ENCODE results near the gene NT5M.

The NT5M gene

GRCh38 chr17:17364338-17364667 lies 61.1 kb downstream of the NT5M start:
- no peaks in the 10 kb centered on the region for H3K27me3 ChIP-seq (ENCODE audit: insufficient read depth, low read length)
- H2BK5ac ChIP-seq (ENCODE audit: low read depth, low read length, poor library complexity), result no peak overlapping the region
- no peak overlapping the region for H2AFZ ChIP-seq (ENCODE audit: insufficient read depth, low read length, poor library complexity)
- H3K23ac ChIP-seq (ENCODE audit: low read length), result no peak overlapping the region
- no peak overlapping the region for H3K14ac ChIP-seq (ENCODE audit: low read length)
- no peak overlapping the region for H3K9ac ChIP-seq (ENCODE audit: low read length)
- H3K79me1 ChIP-seq (ENCODE audit: low read length), result no peaks in the 10 kb centered on the region
- H3K18ac ChIP-seq (ENCODE audit: low read length), result no peak overlapping the region
- H3K4me2 ChIP-seq (ENCODE audit: low read length), result no peak overlapping the region
- peaks cover 4% of the 10 kb centered on the region for H3K9me3 ChIP-seq (ENCODE audit: insufficient read depth, low read depth, low read length)
- no peak overlapping the region for H3K4ac ChIP-seq (ENCODE audit: low read depth, low read length)
- no peak overlapping the region for H4K12ac ChIP-seq (ENCODE audit: low read depth, low read length)
- H3K79me2 ChIP-seq (ENCODE audit: control insufficient read depth, insufficient read depth, low read length, poor library complexity), result no peaks in the 10 kb centered on the region
- H4K8ac ChIP-seq (ENCODE audit: low read depth, low read length), result no peak overlapping the region
- H3K4me3 ChIP-seq (ENCODE audit: low read depth, low read length), result no peak overlapping the region
- H3K27ac ChIP-seq (ENCODE audit: low read depth, low read length), result no peak overlapping the region
- no peak overlapping the region for H2BK12ac ChIP-seq (ENCODE audit: low read length)
- DNase-seq, result no peak
- H2AK5ac ChIP-seq (ENCODE audit: low read length), result no peak overlapping the region
- H2BK120ac ChIP-seq (ENCODE audit: insufficient read depth, low read length, poor library complexity), result no peak overlapping the region
- H3K4me1 ChIP-seq (ENCODE audit: control insufficient read depth in 1 of 2, insufficient read depth in 2 of 2, low read length in 2 of 2), result no peaks in the 10 kb centered on the region
- no peaks in the 10 kb centered on the region for H3K36me3 ChIP-seq (ENCODE audit: control insufficient read depth in 1 of 2, insufficient read depth in 2 of 2, low read length in 2 of 2)
- no CpG with 5 or more reads among the region's 11 CpGs for WGBS (ENCODE audit: extremely low coverage, insufficient coverage, insufficient read length)
- no peak overlapping the region for H4K91ac ChIP-seq (ENCODE audit: low read depth, low read length)

GRCh38 chr17:17365476-17366110 lies 62.4 kb downstream of the NT5M start:
- H3K18ac ChIP-seq (ENCODE audit: low read length), result no peak overlapping the region
- no peak overlapping the region for H3K23ac ChIP-seq (ENCODE audit: low read length)
- H3K9me3 ChIP-seq (ENCODE audit: insufficient read depth, low read depth, low read length), result peaks cover 3% of the 10 kb centered on the region
- H2BK5ac ChIP-seq (ENCODE audit: low read depth, low read length, poor library complexity), result no peak overlapping the region
- no peak overlapping the region for H3K27ac ChIP-seq (ENCODE audit: low read depth, low read length)
- no peaks in the 10 kb centered on the region for H3K36me3 ChIP-seq (ENCODE audit: control insufficient read depth in 1 of 2, insufficient read depth in 2 of 2, low read length in 2 of 2)
- H4K91ac ChIP-seq (ENCODE audit: low read depth, low read length), result no peak overlapping the region
- no peak overlapping the region for H4K8ac ChIP-seq (ENCODE audit: low read depth, low read length)
- H2AK5ac ChIP-seq (ENCODE audit: low read length), result no peak overlapping the region
- no peak overlapping the region for H2BK12ac ChIP-seq (ENCODE audit: low read length)
- H4K12ac ChIP-seq (ENCODE audit: low read depth, low read length), result no peak overlapping the region
- no CpG with 5 or more reads among the region's 12 CpGs for WGBS (ENCODE audit: extremely low coverage, insufficient coverage, insufficient read length)
- H3K79me2 ChIP-seq (ENCODE audit: control insufficient read depth, insufficient read depth, low read length, poor library complexity), result no peaks in the 10 kb centered on the region
- H3K4me3 ChIP-seq (ENCODE audit: low read depth, low read length), result no peak overlapping the region
- H3K4ac ChIP-seq (ENCODE audit: low read depth, low read length), result no peak overlapping the region
- H3K27me3 ChIP-seq (ENCODE audit: insufficient read depth, low read length), result no peaks in the 10 kb centered on the region
- H3K14ac ChIP-seq (ENCODE audit: low read length), result no peak overlapping the region
- no peak overlapping the region for H3K4me2 ChIP-seq (ENCODE audit: low read length)
- H3K9ac ChIP-seq (ENCODE audit: low read length), result no peak overlapping the region
- no peak overlapping the region for H2BK120ac ChIP-seq (ENCODE audit: insufficient read depth, low read length, poor library complexity)
- H3K79me1 ChIP-seq (ENCODE audit: low read length), result no peaks in the 10 kb centered on the region
- H3K4me1 ChIP-seq (ENCODE audit: control insufficient read depth in 1 of 2, insufficient read depth in 2 of 2, low read length in 2 of 2), result no peaks in the 10 kb centered on the region
- H2AFZ ChIP-seq (ENCODE audit: insufficient read depth, low read length, poor library complexity), result no peak overlapping the region
- DNase-seq, result no peak

- no peak overlapping the region for H3K14ac ChIP-seq (ENCODE audit: low read length)
- no peak overlapping the region for H3K18ac ChIP-seq (ENCODE audit: low read length)
- no peaks in the 10 kb centered on the region for H3K79me1 ChIP-seq (ENCODE audit: low read length)
- H3K4me3 ChIP-seq (ENCODE audit: low read depth, low read length), result no peak overlapping the region
- no peaks in the 10 kb centered on the region for H3K27me3 ChIP-seq (ENCODE audit: insufficient read depth, low read length)
- WGBS (ENCODE audit: extremely low coverage, insufficient coverage, insufficient read length), result no CpG with 5 or more reads among the region's 1 CpG
- H4K91ac ChIP-seq (ENCODE audit: low read depth, low read length), result no peak overlapping the region
- no peak overlapping the region for H2AFZ ChIP-seq (ENCODE audit: insufficient read depth, low read length, poor library complexity)
- H2BK5ac ChIP-seq (ENCODE audit: low read depth, low read length, poor library complexity), result no peak overlapping the region
- H3K4me2 ChIP-seq (ENCODE audit: low read length), result no peak overlapping the region
- H3K4me1 ChIP-seq (ENCODE audit: control insufficient read depth in 1 of 2, insufficient read depth in 2 of 2, low read length in 2 of 2), result no peaks in the 10 kb centered on the region
- no peak overlapping the region for H2BK120ac ChIP-seq (ENCODE audit: insufficient read depth, low read length, poor library complexity)
- H3K36me3 ChIP-seq (ENCODE audit: control insufficient read depth in 1 of 2, insufficient read depth in 2 of 2, low read length in 2 of 2), result no peaks in the 10 kb centered on the region
- H4K12ac ChIP-seq (ENCODE audit: low read depth, low read length), result no peak overlapping the region
- no peak for DNase-seq
- peaks cover 3% of the 10 kb centered on the region for H3K9me3 ChIP-seq (ENCODE audit: insufficient read depth, low read depth, low read length)
- no peak overlapping the region for H2AK5ac ChIP-seq (ENCODE audit: low read length)
- no peak overlapping the region for H4K8ac ChIP-seq (ENCODE audit: low read depth, low read length)
- H3K79me2 ChIP-seq (ENCODE audit: control insufficient read depth, insufficient read depth, low read length, poor library complexity), result no peaks in the 10 kb centered on the region
- H2BK12ac ChIP-seq (ENCODE audit: low read length), result no peak overlapping the region
- H3K23ac ChIP-seq (ENCODE audit: low read length), result no peak overlapping the region
- no peak overlapping the region for H3K4ac ChIP-seq (ENCODE audit: low read depth, low read length)
- H3K27ac ChIP-seq (ENCODE audit: low read depth, low read length), result no peak overlapping the region
- H3K9ac ChIP-seq (ENCODE audit: low read length), result no peak overlapping the region
These were observed 63.1 kb downstream of the NT5M start for GRCh38 chr17:17366235-17366634.

GRCh38 chr17:17366941-17367875 lies 64.0 kb downstream of the NT5M start:
- WGBS (ENCODE audit: extremely low coverage, insufficient coverage, insufficient read length), result no CpG with 5 or more reads among the region's 23 CpGs
- DNase-seq, result no peak
- Histone ChIP-seq H2BK12ac (ENCODE audit: low read length) (no peak overlapping the region), H3K36me3 (ENCODE audit: control insufficient read depth in 1 of 2, insufficient read depth in 2 of 2, low read length in 2 of 2) (no peaks in the 10 kb centered on the region), H3K4me3 (ENCODE audit: low read depth, low read length) (no peak overlapping the region), H3K27ac (ENCODE audit: low read depth, low read length) (no peak overlapping the region), H3K79me1 (ENCODE audit: low read length) (no peaks in the 10 kb centered on the region), H4K12ac (ENCODE audit: low read depth, low read length) (no peak overlapping the region), H3K9me3 (ENCODE audit: insufficient read depth, low read depth, low read length) (peaks cover 3% of the 10 kb centered on the region), H4K8ac (ENCODE audit: low read depth, low read length) (no peak overlapping the region), H3K23ac (ENCODE audit: low read length) (no peak overlapping the region), H3K4me2 (ENCODE audit: low read length) (no peak overlapping the region), H4K91ac (ENCODE audit: low read depth, low read length) (no peak overlapping the region), H3K79me2 (ENCODE audit: control insufficient read depth, insufficient read depth, low read length, poor library complexity) (no peaks in the 10 kb centered on the region), H3K4me1 (ENCODE audit: control insufficient read depth in 1 of 2, insufficient read depth in 2 of 2, low read length in 2 of 2) (no peaks in the 10 kb centered on the region), H2BK5ac (ENCODE audit: low read depth, low read length, poor library complexity) (no peak overlapping the region), H2AFZ (ENCODE audit: insufficient read depth, low read length, poor library complexity) (no peak overlapping the region), H3K27me3 (ENCODE audit: insufficient read depth, low read length) (no peaks in the 10 kb centered on the region), H3K14ac (ENCODE audit: low read length) (no peak overlapping the region), H3K4ac (ENCODE audit: low read depth, low read length) (no peak overlapping the region), H3K9ac (ENCODE audit: low read length) (no peak overlapping the region), H3K18ac (ENCODE audit: low read length) (no peak overlapping the region), H2BK120ac (ENCODE audit: insufficient read depth, low read length, poor library complexity) (no peak overlapping the region), H2AK5ac (ENCODE audit: low read length) (no peak overlapping the region)
